A549 (cell line): ENCODE data around the gene FAM89B.
A peak's percentile ranks its signal among the peaks of the same experiment; 100 is the strongest.

ENCODE experiments used
- CEBPB ChIP-seq, 2 experiments: fragments of >200 bp in 1 of 2; sonication (Bioruptor Twin) in 1 of 2; formaldehyde crosslinking in 1 of 2; IDR thresholded peaks; 2 replicates each; pipeline ENCODE4 v1.6.1; 2012 to 2016
- CHD4 ChIP-seq: fragments of 200-600 bp; sonication (generic); IDR thresholded peaks from 2 replicates; pipeline ENCODE4 v1.6.1; 2016; ENCODE audit warnings: antibody characterized with exemption, mild to moderate bottlenecking, borderline replicate concordance
- E2F6 ChIP-seq: IDR thresholded peaks from 2 replicates; pipeline ENCODE4 v1.6.1; 2012; ENCODE audit warnings: low read depth, borderline replicate concordance
- EP300 ChIP-seq, 2 experiments: fragments of >200 bp; sonication (Bioruptor Twin); formaldehyde crosslinking; IDR thresholded peaks; 2 replicates in 1 of 2; 3 replicates in 1 of 2; pipeline ENCODE4 v1.6.1; 2016 to 2017
- ESRRA ChIP-seq: fragments of 150-350 bp; IDR thresholded peaks from 2 replicates; pipeline ENCODE4 v1.6.1; 2014; ENCODE audit warnings: mild to moderate bottlenecking, low read length, borderline replicate concordance
- MYC ChIP-seq: IDR thresholded peaks from 2 replicates; pipeline ENCODE4 v1.6.1; 2012; ENCODE audit warnings: mild to moderate bottlenecking, inconsistent platforms, low read length, improper control_type of control experiment, borderline replicate concordance
- NR3C1 ChIP-seq: fragments of >200 bp; sonication (Bioruptor Twin); formaldehyde crosslinking; IDR thresholded peaks from 3 replicates; pipeline ENCODE4 v1.6.1; 2017
- POLR2A ChIP-seq: IDR thresholded peaks from 2 replicates; pipeline ENCODE4 v1.6.1; 2012; ENCODE audit warnings: mild to moderate bottlenecking, low read length
- TF ChIP-seq, protein P1 (sequence below): fragments of >200 bp; sonication (Bioruptor Twin); formaldehyde crosslinking; IDR thresholded peaks from 3 replicates; pipeline ENCODE4 v1.5.1; 2016
- TF ChIP-seq, protein P2 (sequence below): IDR thresholded peaks from 2 replicates; pipeline ENCODE4 v1.6.1; 2012
- TF ChIP-seq, protein P3 (sequence below): fragments of 250-450 bp; sonication (Bioruptor Pico); IDR thresholded peaks from 2 replicates; pipeline ENCODE4 v1.5.0; 2020; ENCODE audit warnings: low read depth, mild to moderate bottlenecking, moderate library complexity

- TF ChIP-seq CEBPB (IDR thresholded peaks at IDR 0.05) (no peak), ESRRA (peak; percentile 75; the same call in 1 of the 2 replicates), CHD4 (no peak), MYC (no peak), NR3C1 (no peak), E2F6 (no peak), POLR2A (peak; percentile 45), EP300 (IDR thresholded peaks at IDR 0.05) (no peak)
- TF ChIP-seq, protein P1, sequence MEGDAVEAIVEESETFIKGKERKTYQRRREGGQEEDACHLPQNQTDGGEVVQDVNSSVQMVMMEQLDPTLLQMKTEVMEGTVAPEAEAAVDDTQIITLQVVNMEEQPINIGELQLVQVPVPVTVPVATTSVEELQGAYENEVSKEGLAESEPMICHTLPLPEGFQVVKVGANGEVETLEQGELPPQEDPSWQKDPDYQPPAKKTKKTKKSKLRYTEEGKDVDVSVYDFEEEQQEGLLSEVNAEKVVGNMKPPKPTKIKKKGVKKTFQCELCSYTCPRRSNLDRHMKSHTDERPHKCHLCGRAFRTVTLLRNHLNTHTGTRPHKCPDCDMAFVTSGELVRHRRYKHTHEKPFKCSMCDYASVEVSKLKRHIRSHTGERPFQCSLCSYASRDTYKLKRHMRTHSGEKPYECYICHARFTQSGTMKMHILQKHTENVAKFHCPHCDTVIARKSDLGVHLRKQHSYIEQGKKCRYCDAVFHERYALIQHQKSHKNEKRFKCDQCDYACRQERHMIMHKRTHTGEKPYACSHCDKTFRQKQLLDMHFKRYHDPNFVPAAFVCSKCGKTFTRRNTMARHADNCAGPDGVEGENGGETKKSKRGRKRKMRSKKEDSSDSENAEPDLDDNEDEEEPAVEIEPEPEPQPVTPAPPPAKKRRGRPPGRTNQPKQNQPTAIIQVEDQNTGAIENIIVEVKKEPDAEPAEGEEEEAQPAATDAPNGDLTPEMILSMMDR: no peak
- TF ChIP-seq, protein P2, sequence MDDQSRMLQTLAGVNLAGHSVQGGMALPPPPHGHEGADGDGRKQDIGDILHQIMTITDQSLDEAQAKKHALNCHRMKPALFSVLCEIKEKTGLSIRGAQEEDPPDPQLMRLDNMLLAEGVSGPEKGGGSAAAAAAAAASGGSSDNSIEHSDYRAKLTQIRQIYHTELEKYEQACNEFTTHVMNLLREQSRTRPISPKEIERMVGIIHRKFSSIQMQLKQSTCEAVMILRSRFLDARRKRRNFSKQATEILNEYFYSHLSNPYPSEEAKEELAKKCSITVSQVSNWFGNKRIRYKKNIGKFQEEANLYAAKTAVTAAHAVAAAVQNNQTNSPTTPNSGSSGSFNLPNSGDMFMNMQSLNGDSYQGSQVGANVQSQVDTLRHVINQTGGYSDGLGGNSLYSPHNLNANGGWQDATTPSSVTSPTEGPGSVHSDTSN: peak; percentile 99
- TF ChIP-seq, protein P3, sequence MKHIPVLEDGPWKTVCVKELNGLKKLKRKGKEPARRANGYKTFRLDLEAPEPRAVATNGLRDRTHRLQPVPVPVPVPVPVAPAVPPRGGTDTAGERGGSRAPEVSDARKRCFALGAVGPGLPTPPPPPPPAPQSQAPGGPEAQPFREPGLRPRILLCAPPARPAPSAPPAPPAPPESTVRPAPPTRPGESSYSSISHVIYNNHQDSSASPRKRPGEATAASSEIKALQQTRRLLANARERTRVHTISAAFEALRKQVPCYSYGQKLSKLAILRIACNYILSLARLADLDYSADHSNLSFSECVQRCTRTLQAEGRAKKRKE (CRISPR knock-in tag): no peak
Measured at GRCh38 chr11:65615229-65615949, 43.1 kb downstream of the FAM89B start, which contains the start of gene PCNX3.
